Activated gamma-delta T cell treated with anti-CD3 and anti-CD28 coated beads, Interleukin-2, amount 50 U/mL, for 16 hours (primary cell): Measurements from ENCODE around the gene CLCN2.
A peak's percentile ranks its signal among the peaks of the same experiment; 100 is the strongest.
"Not testable (repeated sequence)": the region's sequence is repeated elsewhere in the genome, so short reads cannot be mapped to it uniquely, and the experiment has no call there.

Experiments used
- DNase-seq: peaks from one replicate; pipeline ENCODE4 v3.0.0-alpha.2; 2020; ENCODE audit warnings: low read depth

CLCN2 gene

GRCh38 chr3:184345317-184346144 lies 15.9 kb downstream of the CLCN2 start:
- DNase-seq, result no peak

GRCh38 chr3:184344579-184345316 lies 16.7 kb downstream of the CLCN2 start:
- DNase-seq, result no peak

DNA sequence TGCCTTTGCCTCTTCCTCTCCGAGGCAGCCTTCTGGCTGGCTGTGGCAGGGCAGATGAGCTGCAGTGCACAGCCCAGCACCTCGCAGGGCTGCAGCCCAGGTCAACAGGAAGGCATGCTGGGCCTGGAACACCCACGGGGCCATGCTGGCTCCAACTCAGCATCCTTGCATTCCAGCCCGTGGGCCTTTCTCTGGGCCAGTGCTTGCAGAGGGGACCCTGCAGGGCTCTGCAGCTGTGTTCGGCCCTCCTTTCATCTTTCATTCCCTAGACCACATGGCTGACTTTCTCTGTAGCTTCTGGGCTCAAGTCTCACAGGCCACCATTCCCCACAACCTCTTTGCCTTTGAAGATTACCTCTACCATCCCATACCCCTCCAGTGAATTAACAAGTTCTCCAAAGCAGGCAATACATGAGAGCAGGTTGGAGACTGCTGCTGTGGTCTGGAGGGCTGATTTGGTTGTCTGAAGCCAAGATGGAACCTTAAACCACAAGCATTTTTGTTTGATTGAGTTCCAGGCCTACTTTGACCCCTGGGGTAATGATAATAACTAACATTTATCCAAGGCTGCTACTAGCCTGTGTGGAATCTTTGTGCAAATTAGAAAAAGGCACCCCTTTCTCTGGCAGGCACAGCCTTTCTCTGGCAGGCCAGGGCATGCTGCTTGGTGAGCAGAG lies 18.1 kb downstream of the CLCN2 start:
- DNase-seq, result no peak

DNA sequence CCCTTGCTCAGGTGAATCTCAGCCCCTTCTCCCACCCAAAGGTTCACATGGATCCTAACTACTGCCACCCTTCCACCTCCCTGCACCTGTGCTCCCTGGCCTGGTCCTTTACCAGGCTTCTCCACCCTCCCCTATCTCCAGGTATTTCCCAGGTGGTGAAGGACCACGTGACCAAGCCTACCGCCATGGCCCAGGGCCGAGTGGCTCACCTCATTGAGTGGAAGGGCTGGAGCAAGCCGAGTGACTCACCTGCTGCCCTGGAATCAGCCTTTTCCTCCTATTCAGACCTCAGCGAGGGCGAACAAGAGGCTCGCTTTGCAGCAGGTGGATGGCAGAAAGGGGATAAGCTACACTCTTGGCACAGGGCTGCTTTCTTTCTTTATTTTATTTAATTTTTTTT lies 19.5 kb downstream of the CLCN2 start:
- no peak for DNase-seq

- not testable (repeated sequence) for DNase-seq
Measured at GRCh38 chr3:184339451-184340135, 21.8 kb downstream of the CLCN2 start.

DNA sequence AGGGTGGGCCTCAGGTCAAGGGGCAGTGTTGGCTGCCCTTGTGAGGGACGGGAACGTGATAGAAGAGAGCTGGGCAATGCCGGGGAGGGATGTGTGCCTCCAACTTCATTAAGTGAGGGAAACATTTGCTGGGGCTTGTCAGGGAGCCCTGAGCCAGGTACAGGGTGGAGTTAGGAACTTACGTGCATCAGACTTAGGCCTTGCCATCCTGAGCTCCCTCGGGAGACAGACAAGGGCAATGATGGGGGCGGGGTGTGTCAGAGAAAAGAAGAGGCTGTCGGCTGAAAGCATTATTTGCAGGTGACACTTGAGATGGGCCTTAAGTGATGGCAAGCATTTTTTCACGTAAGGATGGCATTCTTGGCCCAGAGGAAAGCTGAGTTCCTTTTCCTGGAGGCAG lies 22.4 kb downstream of the CLCN2 start:
- DNase-seq, result no peak

- DNase-seq, result no peak
Measured at GRCh38 chr3:184338511-184338945, 22.9 kb downstream of the CLCN2 start.

- DNase-seq, result no peak
Measured at GRCh38 chr3:184337981-184338380, 23.4 kb downstream of the CLCN2 start.

- DNase-seq, result no peak
Measured at GRCh38 chr3:184337399-184337714, 24.0 kb downstream of the CLCN2 start, which contains the start of gene FAM131A. Gene FAM131A, plus strand, starts transcription at chr3:184337600. Its CDS starts 31 bp downstream, at chr3:184337631.

DNA sequence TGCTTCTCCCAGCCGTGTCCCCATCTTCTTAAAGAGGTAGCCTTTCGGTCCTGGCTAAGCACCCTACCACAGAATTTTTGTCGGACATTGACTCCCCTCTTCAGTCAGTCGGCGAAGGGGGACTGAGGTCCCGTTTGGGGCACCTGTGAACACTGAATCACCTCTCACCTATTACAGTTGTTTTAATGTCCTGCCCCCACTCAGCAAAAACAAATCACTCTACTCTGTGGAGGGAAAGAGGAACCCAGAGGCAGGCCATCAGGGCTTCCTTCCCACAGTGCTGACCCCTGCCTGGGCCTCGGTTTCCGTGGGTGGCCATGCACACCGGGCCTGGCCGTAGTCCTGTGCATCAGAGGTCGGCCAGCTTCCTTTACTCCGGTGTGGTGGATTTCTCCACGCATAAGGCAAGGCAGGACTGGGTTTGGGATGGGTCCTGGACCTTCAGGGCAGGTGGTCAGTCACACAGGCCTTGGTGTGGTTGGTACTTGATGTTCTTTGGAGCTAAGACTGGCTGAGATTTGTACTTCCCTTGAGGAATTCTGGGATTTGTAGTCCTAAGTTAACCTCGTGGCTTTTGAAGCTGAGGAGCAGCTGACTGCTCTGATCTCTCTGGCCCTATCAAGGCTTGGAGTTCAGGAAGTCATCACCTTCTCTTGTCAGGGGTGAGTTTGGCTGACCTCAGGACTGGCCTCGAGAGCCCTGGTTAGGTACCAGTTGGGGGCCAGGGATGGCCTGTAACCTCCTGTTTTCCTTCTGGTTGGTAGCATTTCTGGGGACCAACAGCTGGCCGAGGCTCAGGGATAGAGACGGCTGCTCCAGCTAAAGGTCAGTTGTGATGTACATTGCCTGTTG lies 24.6 kb downstream of the CLCN2 start:
- no peak for DNase-seq

DNA sequence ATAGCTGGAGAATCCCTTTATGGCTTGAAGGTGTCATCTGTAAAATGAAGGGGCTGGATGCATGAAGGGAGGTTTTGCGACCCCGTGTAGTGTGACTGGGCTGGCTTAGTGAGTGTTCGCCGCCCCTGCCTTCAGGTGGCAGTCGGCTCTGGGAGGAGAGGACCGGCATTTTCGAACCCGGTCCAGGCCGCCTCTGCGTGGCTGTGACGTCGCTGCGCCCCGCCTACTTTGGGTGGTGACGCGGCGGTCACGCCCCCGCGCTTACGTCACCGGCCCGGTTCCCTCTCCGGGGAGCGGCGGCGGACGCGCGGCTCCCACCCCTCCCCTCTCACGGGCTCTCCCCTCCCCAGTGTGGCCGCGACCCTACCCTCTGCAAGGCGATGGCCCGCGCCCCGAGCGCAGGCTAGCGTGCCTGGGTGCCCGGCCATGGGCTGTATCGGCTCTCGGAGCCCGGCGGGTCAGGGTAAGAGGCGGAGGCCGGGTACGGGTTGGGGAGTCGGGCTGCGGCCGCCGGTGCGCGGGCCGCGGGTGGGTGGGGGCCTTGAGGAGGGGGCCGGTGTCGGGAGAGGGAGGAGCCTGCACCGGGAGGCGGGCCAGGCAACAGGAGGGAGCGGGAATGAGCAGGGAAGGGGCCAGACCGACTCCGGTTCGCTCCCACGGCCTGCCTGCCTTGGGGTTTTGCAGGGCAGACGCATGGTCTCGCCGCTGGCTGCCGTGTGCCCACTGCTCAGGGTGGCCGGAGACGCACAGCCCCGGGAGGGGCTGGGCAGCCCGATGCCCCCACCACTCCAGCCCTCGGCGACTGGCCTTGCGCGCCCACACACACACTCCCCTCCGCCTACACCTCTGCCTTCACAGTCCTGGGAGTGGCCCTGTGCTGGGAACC lies 25.5 kb downstream of the CLCN2 start:
- peak; percentile 69 for DNase-seq

DNA sequence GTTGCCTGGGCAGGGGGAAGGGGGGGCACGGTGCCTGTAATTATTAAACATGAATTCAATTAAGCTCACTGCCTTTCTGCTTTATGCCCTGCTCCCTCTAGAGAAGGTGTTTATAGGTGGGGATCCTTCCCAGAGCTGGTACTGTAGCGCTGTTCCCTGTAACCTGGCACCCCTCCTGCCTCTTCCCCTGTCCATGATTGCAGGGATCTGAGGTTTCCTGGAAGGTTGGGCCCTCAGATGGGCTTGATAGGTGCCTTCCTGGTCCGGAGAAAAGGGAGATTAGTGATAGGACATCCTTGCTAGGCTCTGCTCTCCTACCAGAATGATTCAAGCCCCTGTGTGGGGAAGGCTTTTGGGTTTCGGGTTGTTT lies 26.1 kb downstream of the CLCN2 start:
- DNase-seq, result no peak

- peak; percentile 24 for DNase-seq
Measured at GRCh38 chr3:184334470-184335158, 26.8 kb downstream of the CLCN2 start.

DNA sequence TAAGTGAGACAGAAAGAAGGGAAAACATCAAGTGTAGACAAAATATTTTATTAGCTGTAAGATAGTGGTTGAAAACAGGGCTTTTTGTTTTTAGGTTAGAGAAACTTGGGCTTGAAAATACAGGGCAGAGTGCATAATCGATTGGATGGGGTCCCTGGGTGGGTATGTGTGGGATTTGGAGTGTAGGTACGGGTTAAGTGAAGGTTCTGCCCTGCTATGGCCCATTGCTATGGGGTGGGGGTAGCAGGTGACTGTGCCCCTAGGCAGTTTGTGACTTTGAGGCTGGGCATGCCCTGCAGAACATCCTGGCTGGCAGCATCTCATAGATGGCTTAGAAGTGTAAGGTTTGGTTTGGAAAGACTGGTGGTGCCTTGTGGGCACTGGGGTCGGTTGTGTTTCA lies 27.7 kb downstream of the CLCN2 start:
- DNase-seq, result no peak

GRCh38 chr3:184333190-184333589 lies 28.2 kb downstream of the CLCN2 start:
- no peak for DNase-seq

DNA sequence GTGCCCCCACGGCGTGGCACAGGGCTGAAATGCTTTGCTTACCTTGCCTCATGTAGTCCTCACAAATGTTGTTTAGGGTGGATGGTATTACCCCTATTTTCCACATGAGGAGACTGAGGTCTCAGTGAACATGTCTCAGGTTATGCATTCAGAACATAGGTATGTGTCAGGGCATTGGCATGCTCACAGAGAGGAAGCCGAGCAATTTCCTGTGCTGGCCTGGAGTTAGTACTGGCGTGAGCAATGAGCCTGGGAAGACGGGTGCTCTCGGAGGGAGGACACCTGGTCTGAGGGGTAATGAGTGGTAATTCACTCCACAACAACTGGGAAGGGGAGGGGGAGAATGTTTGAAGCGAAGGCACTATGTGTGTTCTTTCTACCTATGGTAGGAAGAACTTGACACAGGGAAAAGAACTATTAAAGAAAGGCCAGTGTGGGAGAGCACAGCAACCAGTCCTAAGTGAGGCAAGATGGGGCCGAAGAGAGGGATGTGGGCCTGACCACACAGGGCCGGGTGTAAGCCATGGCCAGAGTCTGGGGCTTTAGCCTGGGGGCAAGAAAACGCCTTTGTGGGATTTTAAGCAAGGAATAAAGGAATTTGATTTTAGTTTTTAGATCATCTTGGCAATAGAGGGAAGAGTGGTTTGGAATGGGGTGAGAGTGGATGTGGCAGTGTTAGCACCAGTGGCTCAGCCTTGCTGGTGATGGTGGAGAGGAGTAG lies 28.9 kb downstream of the CLCN2 start:
- no peak for DNase-seq

DNA sequence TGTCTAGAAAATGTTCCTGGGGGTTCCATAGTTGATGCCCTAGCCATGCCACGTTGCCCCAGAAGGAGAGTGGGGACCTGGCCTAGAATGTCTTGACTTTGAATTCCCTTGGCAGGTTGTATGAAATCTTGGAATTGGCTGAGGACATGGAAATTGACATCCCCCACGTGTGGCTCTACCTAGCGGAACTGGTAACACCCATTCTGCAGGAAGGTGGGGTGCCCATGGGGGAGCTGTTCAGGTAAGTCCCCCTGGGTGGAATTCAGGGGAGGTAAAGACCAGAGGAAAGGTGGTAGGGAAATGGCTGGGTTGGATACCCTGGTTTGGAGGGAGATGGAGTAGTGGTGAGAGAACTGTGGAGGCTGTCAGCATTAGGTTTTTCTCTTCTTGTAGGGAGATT lies 32.9 kb downstream of the CLCN2 start:
- no peak for DNase-seq

- DNase-seq, result no peak
Measured at GRCh38 chr3:184327171-184327570, 34.2 kb downstream of the CLCN2 start.
